Common myeloid progenitor, CD34-positive (primary cell): Measurements from ENCODE around the gene ABCA3.

ENCODE experiments used
- CTCF ChIA-PET: fragments of 350-600 bp; sonication (Branson Sonifier 250); formaldehyde crosslinking; loops from one replicate; lab custom pipeline; 2021; ENCODE audit warnings: antibody characterized with exemption; lab: Charles Lee
- POLR2A ChIA-PET: fragments of 350-600 bp; sonication (Branson Sonifier 250); formaldehyde crosslinking; loops from one replicate; lab custom pipeline; 2021; ENCODE audit warnings: antibody characterized with exemption; lab: Charles Lee
- DNase-seq, 3 donors: peaks; one replicate each; pipeline versions ENCODE4 v3.0.0 to v3.0.0-alpha.2; 2013
- H3K27ac ChIP-seq, 2 experiments: 1 replicate in 1 of 2; 2 replicates in 1 of 2; pipeline ENCODE4 v1.7.0; 2013; ENCODE audit warnings: inconsistent platforms in 2 of 2, low read length in 2 of 2, mild to moderate bottlenecking in 2 of 2, low read depth in 1 of 2, moderate library complexity in 1 of 2; ENCODE audit not compliant: severe bottlenecking in 2 of 2, insufficient read depth in 1 of 2, poor library complexity in 1 of 2
- H3K27me3 ChIP-seq, 5 experiments: replicated peaks in 2 of 5; 1 replicate in 3 of 5; 2 replicates in 2 of 5; pipeline versions ENCODE4 v1.6.1 to v1.7.0; 2013; ENCODE audit warnings: low read length in 4 of 5, mild to moderate bottlenecking in 2 of 5, moderate library complexity in 2 of 5, inconsistent platforms in 1 of 5; ENCODE audit not compliant: insufficient read depth in 5 of 5, control insufficient read depth in 4 of 5
- H3K36me3 ChIP-seq, 4 experiments: 1 replicate in 2 of 4; 2 replicates in 2 of 4; pipeline versions ENCODE4 v1.6.1 to v1.7.0; 2013; ENCODE audit warnings: low read length in 3 of 4, control low read depth in 1 of 4, mild to moderate bottlenecking in 1 of 4; ENCODE audit not compliant: control insufficient read depth in 4 of 4, insufficient read depth in 4 of 4
- H3K4me1 ChIP-seq, 4 experiments: 1 replicate in 3 of 4; 2 replicates in 1 of 4; pipeline versions ENCODE4 v1.6.1 to v1.7.1; 2013; ENCODE audit warnings: low read length in 3 of 4, mild to moderate bottlenecking in 3 of 4, control low read depth in 1 of 4, inconsistent platforms in 1 of 4, moderate library complexity in 1 of 4; ENCODE audit not compliant: control insufficient read depth in 4 of 4, insufficient read depth in 4 of 4; ENCODE audit errors: control extremely low read depth in 1 of 4
- H3K4me3 ChIP-seq, 7 experiments: 1 replicate in 4 of 7; 2 replicates in 3 of 7; pipeline versions ENCODE4 v1.5.1 to v1.7.0; 2013; ENCODE audit warnings: mild to moderate bottlenecking in 7 of 7, low read length in 6 of 7, moderate library complexity in 6 of 7, inconsistent platforms in 2 of 7, low read depth in 2 of 7, control low read depth in 1 of 7; ENCODE audit not compliant: insufficient read depth in 4 of 7, control insufficient read depth in 1 of 7; ENCODE audit errors: extremely low read depth in 1 of 7
- H3K9me3 ChIP-seq, 5 experiments: 1 replicate in 4 of 5; 2 replicates in 1 of 5; pipeline versions ENCODE4 v1.6.1 to v1.7.1; 2013; ENCODE audit warnings: low read length in 4 of 5, mild to moderate bottlenecking in 2 of 5, inconsistent platforms in 1 of 5, low read depth in 1 of 5, moderate library complexity in 1 of 5; ENCODE audit not compliant: control insufficient read depth in 4 of 5, insufficient read depth in 2 of 5; ENCODE audit errors: control extremely low read depth in 1 of 5
- WGBS: methylation state at CpG from one replicate; pipeline ENCODE4 v1.1.5; 2013; ENCODE audit not compliant: insufficient coverage; 5-methylcytosine and 5-hydroxymethylcytosine counted together

Gene ABCA3

DNA sequence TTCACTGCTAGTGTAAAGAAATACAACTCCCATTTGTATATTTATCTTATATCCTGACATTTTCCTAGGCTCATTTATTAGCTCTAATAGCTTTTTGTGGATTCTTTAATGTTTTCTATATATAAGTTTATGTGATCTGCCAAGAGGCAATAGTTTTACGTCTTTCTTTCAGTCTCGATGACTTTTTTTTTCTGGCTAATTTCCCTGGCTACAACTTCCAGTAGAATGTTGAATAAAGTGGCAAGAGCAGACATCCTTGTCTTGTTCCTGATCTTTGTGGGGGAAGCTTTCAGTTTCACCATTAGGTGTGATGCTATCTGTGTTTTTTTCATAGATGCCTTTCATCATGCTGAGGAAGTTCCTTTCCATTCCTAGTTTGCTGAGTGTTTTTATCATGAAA lies 43.9 kb upstream of the ABCA3 start:
- Histone ChIP-seq H3K27me3 (peaks cover 0 to 2% (median 0%) of the 10 kb centered on the region in 5 experiments), H3K9me3 (peaks cover 0 to 6% (median 6%) of the 10 kb centered on the region in 5 experiments), H3K4me3 (no peak overlapping the region), H3K4me1 (no peaks in the 10 kb centered on the region), H3K36me3 (no peaks in the 10 kb centered on the region), H3K27ac (no peak overlapping the region)
- ChIA-PET CTCF (interaction anchor here (1.8 kb wide), 1 partner anchor 11 kb away, joined by 4 read pairs; no protein-coding TSS in a partner anchor), POLR2A (no interaction called here)
- no peak for DNase-seq
- WGBS = 40% methylated on average over 2 of the region's 2 CpGs

DNA sequence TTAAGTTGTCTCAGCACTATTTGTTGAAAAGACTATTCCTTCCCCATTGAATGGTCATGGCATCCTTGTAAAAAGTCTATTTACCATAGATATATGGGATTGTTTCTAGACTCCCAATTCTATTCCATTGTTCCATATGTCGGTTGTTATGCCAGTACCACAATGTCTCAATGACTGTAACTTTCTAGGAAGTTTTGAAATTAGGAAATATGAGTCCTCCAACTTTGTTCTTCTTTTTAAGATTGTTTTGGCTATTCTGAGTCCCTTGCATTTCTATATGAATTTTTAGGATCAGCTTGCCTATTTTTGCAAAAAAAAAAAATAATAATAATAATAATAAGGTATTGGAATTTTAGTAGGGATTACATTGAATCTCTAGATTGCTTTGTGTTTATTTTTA lies 43.0 kb upstream of the ABCA3 start:
- H3K27me3 ChIP-seq = peaks cover 0 to 5% (median 2%) of the 10 kb centered on the region in 5 experiments
- no peaks in the 10 kb centered on the region for H3K36me3 ChIP-seq
- no peak overlapping the region for H3K27ac ChIP-seq
- H3K4me3 ChIP-seq = no peak overlapping the region
- ChIA-PET CTCF (no interaction called here), POLR2A (interaction anchor here (0.6 kb wide), 1 partner anchor 30 kb away, joined by 3 read pairs; no protein-coding TSS in a partner anchor)
- H3K9me3 ChIP-seq = peaks cover 0 to under 1% (median 0%) of the 10 kb centered on the region in 5 experiments
- no peak for DNase-seq
- no CpG with 5 or more reads among the region's 1 CpG for WGBS
- no peaks in the 10 kb centered on the region for H3K4me1 ChIP-seq

DNA sequence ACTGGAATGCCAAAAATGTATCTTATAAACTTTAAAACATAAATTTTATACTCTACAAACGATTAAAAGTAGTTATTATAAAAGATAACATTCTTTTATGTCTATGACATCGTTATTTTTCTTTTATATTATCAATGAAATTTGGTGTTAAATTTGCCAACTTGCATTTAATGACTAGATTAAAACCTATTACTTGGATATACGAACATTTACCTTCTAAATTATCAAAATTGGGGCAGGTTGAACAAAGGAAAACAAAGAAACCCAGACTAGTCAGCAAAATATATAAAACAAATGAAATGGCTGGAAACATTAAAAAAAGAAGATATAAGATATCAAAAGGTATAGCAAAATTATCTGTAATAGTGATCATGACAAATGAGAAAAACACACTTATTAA lies 34.1 kb upstream of the ABCA3 start:
- no CpG with 5 or more reads among the region's 3 CpGs for WGBS
- ChIA-PET CTCF (no interaction called here), POLR2A (no interaction called here)
- no peak overlapping the region for H3K4me3 ChIP-seq
- peaks cover 0 to 11% (median 2%) of the 10 kb centered on the region in 5 experiments for H3K27me3 ChIP-seq
- H3K27ac ChIP-seq = no peak overlapping the region
- H3K4me1 ChIP-seq = no peaks in the 10 kb centered on the region
- H3K36me3 ChIP-seq = no peaks in the 10 kb centered on the region
- no peak for DNase-seq
- no peaks in the 10 kb centered on the region for H3K9me3 ChIP-seq

DNA sequence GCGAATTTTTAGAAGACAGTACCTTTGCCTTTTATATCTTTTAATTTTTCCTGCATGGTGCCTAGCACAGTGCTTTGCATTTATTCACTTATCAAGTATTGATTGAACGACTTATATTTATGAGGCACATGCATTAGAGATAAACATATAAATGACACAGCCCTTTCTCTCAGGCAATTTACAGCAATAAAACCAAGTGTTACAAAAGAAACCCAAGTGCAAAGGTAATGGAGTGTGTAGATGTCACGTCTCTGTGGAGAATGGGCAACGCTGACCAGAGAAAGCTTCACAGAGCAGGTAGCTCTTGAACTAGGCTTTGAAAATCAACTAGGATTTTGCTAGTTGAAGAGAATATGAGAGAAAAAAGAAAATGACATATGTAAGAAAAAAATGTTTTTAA lies 32.6 kb upstream of the ABCA3 start:
- 87% methylated on average over 2 of the region's 4 CpGs for WGBS
- no peaks in the 10 kb centered on the region for H3K36me3 ChIP-seq
- POLR2A ChIA-PET = no interaction called here
- no peak overlapping the region for H3K4me3 ChIP-seq
- H3K4me1 ChIP-seq = no peaks in the 10 kb centered on the region
- no peak for DNase-seq
- no peak overlapping the region for H3K27ac ChIP-seq
- H3K9me3 ChIP-seq = no peaks in the 10 kb centered on the region
- CTCF ChIA-PET = interaction anchor here (1.1 kb wide), 1 partner anchor 9 kb away, joined by 3 read pairs; no protein-coding TSS in a partner anchor
- H3K27me3 ChIP-seq = peaks cover 0 to 9% (median 2%) of the 10 kb centered on the region in 5 experiments

DNA sequence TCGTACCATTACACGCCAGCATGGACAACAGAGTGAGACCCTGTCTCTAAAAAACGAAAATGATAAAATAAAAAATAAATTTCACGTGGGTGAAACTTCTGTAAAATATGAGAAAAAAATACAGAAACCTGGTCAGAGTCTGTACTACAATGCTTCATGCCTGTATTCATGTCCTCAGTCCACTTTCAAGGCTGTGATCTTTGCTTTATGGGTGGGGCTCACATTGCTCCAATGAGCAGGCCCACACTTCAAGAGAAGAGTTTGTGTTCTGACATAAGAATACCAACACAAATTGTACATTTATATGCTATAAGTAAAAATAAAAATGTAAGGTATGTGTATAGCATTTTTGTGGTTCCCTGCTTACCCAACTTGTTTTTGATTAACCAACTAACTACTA lies 32.2 kb upstream of the ABCA3 start:
- no peaks in the 10 kb centered on the region for H3K4me1 ChIP-seq
- POLR2A ChIA-PET = no interaction called here
- no peaks in the 10 kb centered on the region for H3K9me3 ChIP-seq
- WGBS = 100% methylated on average over 2 of the region's 4 CpGs
- no peaks in the 10 kb centered on the region for H3K36me3 ChIP-seq
- CTCF ChIA-PET = no interaction called here
- no peak for DNase-seq
- H3K27ac ChIP-seq = no peak overlapping the region
- H3K27me3 ChIP-seq = peaks cover 0 to 9% (median 2%) of the 10 kb centered on the region in 5 experiments
- no peak overlapping the region for H3K4me3 ChIP-seq

DNA sequence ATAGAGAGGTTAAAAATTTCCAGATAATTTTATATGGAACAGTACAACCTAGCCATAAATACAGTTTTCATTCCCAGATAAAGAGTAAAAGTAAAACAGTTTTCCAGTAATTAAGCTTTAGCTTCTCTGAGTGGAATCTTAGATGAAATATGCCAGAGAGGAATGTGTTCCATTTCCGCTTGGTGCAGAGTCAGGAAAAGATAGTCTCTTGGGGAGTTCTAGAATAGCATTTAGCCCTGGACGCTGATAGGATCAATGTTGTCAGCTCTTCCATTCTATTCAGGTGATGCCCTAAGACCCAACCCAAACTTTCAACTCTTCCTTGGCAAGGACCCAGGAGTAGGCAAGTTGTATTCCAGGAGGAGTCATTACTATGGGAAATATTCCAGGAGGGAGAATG lies 30.9 kb upstream of the ABCA3 start:
- POLR2A ChIA-PET = no interaction called here
- Histone ChIP-seq H3K4me1 (no peaks in the 10 kb centered on the region), H3K4me3 (no peak overlapping the region), H3K36me3 (no peaks in the 10 kb centered on the region), H3K27me3 (peaks cover 0 to 9% (median 2%) of the 10 kb centered on the region in 5 experiments), H3K9me3 (no peaks in the 10 kb centered on the region), H3K27ac (no peak overlapping the region)
- no peak for DNase-seq
- CTCF ChIA-PET = interaction anchor here (0.5 kb wide), 1 partner anchor 14 kb away, joined by 7 read pairs; no protein-coding TSS in a partner anchor
- 100% methylated on average over 1 of the region's 2 CpGs for WGBS

DNA sequence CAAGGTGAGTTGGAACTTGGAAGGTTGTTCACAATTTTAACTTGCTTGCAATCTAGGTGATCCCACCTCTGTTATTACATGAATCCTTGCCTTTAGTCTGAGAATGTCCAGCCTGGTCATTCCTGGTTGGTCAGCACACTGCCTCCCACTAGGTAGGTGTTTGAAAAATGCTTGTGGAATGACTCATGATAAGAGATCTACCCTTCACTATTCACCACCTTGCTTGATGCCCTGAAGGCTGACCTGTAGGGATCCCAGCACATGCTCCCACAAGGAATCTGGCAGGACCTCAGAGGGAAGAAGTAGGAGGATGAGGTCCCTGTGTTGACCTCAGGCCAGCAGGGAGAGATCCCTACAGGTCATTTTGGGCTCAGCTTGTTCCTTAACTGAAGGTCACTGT lies 30.2 kb upstream of the ABCA3 start:
- Histone ChIP-seq H3K4me1 (no peaks in the 10 kb centered on the region), H3K27me3 (peaks cover 0 to 10% (median 2%) of the 10 kb centered on the region in 5 experiments), H3K36me3 (no peaks in the 10 kb centered on the region), H3K9me3 (no peaks in the 10 kb centered on the region), H3K27ac (no peak overlapping the region), H3K4me3 (no peak overlapping the region)
- no peak for DNase-seq
- POLR2A ChIA-PET = no interaction called here
- CTCF ChIA-PET = interaction anchor here (1.0 kb wide), 1 partner anchor 47 kb away, joined by 3 read pairs; no protein-coding TSS in a partner anchor
